ENCODE data around the gene PLAAT3.

DNA sequence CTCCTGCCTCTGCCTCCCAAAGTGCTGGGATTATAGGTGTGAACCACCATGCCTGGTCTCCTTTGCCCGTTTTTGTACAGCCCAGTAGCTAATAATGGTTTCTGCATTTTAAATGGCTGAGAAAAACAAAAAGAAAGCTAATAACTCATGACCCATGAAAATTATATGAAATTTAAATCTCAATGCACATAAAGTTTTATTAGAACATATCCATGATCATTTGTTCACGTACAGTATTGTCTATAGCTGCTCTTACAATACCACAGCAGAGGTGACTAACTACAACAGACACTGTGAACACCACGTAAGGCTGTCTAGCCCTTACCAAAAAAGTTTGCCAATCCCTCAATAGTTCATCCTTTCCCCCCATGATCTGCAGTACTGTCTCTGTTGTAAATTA is 44.7 kb downstream of the PLAAT3 start:
- TF ChIP-seq CTCF (conservative IDR thresholded peaks at IDR 0.05), result no peak
- no peak for TF ChIP-seq ZFX (IDR thresholded peaks at IDR 0.05)
